Measurements from ENCODE around the gene DHCR24.

DHCR24 gene

GRCh38 chr1:54865238-54866073 lies 21.5 kb downstream of the DHCR24 start:
- no peak for DNase-seq (ENCODE audit: low spot score)

- no peak for DNase-seq (ENCODE audit: low spot score)
These were observed 22.4 kb downstream of the DHCR24 start for GRCh38 chr1:54864460-54865208.

GRCh38 chr1:54863267-54863665 lies 23.7 kb downstream of the DHCR24 start:
- no peak for DNase-seq (ENCODE audit: low spot score)

GRCh38 chr1:54861070-54861761 lies 25.8 kb downstream of the DHCR24 start:
- DNase-seq (ENCODE audit: low spot score): no peak

DNA sequence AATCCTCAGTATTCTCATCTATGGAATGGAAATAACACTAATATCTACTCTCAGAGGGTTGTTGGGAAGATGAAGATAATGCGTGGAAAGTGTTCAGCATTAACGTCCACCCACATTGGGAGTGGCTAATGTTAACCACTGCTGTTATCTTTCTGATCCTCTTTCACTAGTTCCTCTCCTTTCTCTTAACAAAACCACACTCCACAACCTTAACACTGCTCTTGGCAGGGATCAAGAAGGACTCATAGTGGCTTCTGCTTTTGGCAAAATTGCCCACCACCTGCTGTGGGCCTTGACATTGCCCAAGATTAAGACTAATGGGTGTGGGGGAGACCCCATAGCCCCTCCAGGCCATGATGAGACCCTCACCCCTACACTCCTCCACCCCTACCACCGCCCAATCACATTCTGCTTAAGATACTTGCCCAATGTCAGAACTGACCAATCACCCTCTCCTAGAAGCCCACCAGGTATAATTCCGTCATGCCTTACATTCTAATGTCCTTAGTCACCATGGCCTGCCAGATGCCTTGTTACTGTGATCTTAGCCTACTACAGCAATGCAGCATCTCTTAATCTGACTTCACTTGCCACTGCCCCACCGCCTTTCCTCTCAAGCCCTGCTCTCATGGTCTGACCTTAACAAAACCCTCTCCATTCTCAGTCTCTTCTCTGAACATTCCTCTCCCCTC lies 27.1 kb downstream of the DHCR24 start:
- DNase-seq (ENCODE audit: low spot score): no peak

- DNase-seq (ENCODE audit: low spot score): peak; percentile 48
These were observed 29.0 kb downstream of the DHCR24 start for GRCh38 chr1:54857746-54858561.

- DNase-seq (ENCODE audit: low spot score): no peak
These were observed 29.9 kb downstream of the DHCR24 start for GRCh38 chr1:54857141-54857540.

DNA sequence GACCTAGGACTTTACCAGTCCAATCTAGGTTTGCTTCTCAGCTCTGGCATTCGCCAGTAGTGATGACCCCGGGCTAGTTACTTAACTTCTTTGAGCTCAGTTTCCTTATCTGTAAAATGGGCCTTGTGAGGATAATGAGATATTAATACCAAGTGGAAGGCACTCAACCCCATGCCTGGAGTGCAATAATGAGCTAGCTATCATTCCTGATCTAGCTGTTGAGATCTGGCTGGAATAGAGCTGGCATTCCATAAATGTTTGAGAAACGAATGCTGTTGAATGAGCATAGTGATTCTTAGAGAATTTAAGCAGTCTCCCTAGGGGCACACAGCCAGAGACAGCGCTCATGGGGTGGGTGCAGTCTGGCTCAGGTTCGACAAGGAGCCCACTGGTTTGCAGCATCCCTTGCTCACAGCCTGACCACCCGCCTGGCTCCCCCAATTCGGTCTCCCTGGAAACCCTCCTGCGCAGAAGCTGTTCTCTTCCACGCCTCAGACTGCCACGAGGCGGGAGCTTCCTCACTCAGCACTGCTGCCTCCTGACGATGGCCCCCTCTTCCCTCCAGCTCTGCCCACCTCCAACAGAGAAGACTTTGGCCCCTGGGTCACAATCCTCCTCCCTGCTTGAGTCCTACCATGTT lies 32.5 kb downstream of the DHCR24 start:
- DNase-seq (ENCODE audit: low spot score): peak; percentile 50

GRCh38 chr1:54853793-54854370 lies 33.1 kb downstream of the DHCR24 start:
- DNase-seq (ENCODE audit: low spot score): no peak

DNA sequence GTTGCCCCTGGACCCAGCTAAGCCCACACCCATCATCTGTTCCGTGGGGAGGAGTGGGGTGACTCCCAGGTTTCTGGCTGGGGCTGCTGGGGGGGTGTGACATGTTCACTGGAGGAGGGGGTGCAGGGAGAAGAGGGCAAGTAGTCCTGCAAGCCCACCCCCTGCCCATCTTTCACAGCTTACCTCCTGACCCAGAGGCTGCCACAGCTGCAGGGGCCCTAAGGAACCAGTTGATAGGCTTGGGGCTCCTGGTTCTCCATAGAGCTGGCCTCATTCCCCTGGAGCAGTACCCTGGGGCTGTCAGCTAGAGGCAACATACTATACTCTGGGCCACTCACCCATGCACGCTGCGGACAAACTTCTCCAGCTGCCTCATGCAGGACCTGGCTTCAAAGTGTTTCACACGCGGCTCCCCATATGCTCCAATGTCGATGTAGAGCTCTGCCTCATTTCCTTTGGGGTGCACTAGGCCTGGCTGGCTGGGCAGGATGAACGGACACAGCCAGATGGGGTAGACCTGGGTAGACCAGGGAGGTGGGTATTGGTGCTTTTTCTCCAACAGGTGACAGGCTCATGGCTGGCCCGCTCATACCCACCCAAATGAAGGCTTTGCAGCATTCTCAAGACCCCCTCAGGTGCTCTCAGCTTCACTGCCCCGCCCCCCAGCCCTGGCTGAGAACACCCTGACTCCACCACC lies 33.8 kb downstream of the DHCR24 start:
- DNase-seq (ENCODE audit: low spot score): no peak

GRCh38 chr1:54851936-54852524 lies 35.0 kb downstream of the DHCR24 start:
- no peak for DNase-seq (ENCODE audit: low spot score)

GRCh38 chr1:54851406-54851805 lies 35.6 kb downstream of the DHCR24 start:
- DNase-seq (ENCODE audit: low spot score): no peak

DNA sequence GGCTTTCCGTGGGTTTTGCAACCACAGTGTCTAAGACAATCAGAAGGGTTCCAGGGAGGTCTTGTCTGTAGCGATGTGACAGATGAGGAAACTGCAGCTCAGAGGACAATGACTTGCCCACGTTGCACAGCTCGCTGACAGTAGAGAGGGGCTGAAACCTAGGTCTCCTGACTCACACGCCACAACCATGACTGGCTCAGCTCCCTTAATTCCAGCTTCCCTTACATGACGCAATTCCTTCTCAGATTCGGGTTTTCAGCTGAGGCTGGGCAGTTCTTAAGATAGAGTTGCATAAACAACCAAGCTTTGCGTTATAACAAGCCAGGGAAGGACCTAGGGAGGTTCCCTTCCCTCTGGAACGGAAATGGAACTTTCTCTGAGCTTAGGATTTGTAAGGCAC lies 36.3 kb downstream of the DHCR24 start:
- peak; percentile 96 for DNase-seq (ENCODE audit: low spot score)

DNA sequence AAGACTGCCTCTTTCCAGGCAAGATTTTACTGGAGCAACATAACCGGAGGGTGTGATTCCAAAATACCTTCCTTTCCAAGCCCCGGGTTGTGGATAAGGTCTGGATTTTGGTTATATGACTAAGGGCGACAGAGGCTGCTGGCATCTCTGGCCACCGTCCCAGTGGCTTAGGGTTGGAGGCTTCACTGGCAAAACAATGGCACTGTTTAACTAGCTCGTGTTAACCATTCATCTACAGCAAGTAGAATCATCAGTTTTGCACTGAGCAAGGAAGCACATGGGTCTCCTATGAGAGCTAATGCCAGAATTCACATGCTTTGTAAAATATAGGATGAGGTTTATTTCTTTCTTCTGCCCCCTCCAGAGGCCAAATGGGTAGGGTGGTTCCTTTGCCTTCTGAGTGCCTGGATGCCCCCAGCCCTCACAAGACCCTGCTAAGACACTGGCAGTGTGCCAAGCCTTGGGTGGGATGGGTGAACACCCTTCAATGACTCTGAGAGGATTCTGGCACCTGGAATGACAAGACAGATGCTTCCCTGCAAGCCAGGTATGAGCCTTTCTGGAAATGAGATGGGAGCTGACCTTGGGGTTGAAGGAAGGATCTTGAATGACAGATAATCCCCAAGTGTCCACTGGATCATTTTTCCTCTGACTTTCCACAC lies 36.8 kb downstream of the DHCR24 start:
- DNase-seq (ENCODE audit: low spot score): peak; percentile 58

DNA sequence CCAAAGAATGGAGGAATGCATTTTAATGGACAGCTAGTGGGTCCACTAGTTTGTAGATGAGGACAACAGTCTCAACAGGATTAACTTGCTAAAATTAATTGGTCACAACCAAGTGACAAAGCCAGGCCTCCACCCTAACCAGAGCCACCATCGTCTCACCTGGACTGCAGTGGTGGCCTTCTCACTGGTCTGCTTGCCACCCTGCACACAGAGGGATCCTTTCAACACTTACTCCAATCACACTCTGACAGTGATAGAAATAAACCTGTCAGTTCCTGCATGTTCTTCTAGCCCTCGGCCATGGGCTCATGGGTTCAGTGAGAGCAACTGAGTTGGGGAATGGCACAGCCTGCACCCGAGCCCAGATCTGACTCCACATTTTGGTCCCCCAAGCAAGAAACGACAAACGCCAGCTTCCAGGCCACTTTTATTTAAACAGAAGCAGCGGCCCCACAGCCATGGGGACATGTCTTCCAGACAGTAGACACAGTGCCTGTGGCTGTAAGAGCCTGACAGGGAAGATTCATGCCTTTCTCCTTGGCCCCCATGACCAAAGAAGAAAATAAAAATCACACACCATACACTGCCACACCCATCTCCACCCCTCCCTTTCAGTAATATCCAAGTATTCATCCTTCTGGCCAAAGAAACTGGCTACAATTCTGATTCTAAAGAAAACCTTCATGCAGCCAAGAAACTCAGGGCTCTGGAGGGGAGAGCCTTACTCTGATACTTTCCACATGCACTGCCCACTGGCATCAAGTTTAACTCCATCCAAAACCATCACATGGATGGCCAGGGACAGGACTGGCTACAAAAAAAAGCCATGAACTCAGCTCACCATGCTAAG lies 37.6 kb downstream of the DHCR24 start:
- DNase-seq (ENCODE audit: low spot score): no peak

DNA sequence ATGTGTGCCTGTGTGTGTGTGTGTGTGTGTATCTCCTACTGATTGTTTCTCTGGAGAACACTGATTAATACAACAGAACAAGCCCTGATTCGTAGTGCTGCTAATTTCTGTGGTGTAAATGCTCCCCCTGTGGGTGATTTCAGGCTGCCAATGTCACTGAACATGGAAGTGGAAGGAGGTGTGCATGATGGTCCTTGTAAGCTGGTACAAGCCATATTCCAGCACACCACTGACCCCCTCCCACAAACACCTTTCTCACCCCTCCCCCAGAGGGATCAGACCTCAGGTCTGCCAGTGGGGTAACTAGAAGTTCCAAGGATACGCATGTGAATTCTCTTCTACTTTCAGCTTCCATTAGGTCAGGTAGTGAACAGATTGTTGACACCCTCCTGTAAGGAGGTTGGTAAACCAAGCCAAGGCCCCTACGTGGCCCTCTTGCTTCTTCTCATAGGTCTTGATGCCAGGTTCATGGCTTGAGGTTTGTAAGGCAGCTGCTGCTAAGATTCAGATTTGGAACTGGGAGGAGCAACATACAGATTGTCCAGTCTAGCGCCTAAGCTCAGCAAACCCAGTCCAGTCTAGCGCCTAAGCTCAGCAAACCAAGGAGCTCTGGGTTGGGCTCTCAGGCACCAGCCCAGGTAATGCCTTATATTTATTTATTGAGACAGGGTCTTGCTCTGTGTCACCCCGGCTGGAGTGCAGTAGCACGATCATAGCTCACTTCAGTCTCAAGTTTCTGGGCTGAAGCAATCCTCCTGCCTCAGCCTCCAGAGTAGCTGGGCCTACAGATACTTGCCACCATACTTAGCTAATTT lies 38.7 kb downstream of the DHCR24 start:
- DNase-seq (ENCODE audit: low spot score): no peak

DNA sequence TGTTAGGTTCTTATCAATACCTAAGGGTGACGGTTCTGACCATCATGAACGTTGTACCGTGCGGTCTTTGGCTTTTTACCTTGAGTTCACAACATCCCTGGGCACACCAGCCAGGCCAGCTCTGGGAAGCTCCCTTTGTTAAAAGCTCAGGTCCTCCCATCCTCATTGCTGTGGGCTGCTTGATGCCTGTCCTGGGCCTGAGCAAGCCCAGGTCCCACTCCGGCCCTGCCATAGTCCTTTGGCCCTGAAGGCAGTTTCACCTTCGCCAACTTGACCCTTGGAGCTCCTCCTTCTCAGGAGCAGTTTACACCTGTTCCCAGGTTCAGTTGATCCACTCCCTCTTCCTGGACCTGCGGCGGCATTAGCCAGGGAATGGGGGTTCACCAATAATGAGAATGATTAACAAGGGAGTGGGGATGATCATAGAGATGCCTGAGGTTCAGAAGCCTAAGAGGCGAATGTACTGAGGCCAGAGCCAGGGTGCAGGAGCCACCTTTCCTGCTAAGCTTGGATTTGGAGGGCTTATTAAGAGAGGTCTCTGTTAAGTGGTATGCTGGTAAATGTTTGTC lies 40.2 kb downstream of the DHCR24 start:
- no peak for DNase-seq (ENCODE audit: low spot score)
